Naive thymus-derived CD8-positive, alpha-beta T cell (primary cell): ENCODE measurements around the gene SOX9. TPM values are rescaled to one million over a fixed set of nuclear protein-coding genes. Genes with fewer than 3 reads are reported as not detected.
"Not testable (repeated sequence)": the region's sequence is repeated elsewhere in the genome, so short reads cannot be mapped to it uniquely, and the experiment has no call there.

ENCODE experiments used
- ATAC-seq, 2 donors: fragments of 150-1000 bp; cut with Tn5 transposase in 1 of 2; sonication (Bioruptor Pico), chemical (Tn5 transposase) in 1 of 2; 1 replicate in 1 of 2; 2 replicates in 1 of 2; pipeline ENCODE4 v1.10.0; 2021; ENCODE audit warnings: mild to moderate bottlenecking in 2 of 2, moderate library complexity in 2 of 2
- POLR2A ChIA-PET: fragments of 350-600 bp; sonication (Branson Sonifier 250); formaldehyde crosslinking; loops from one replicate; lab custom pipeline; 2021; ENCODE audit warnings: antibody characterized with exemption; lab: Charles Lee
- DNase-seq, 10 donors: peaks; one replicate each; pipeline versions ENCODE4 v3.0.0 to v3.0.0-alpha.2; 2020 to 2022
- H3K27ac Mint-ChIP-seq, 10 donors: one replicate each; pipeline ENCODE4 v1.8.0; 2020 to 2022; ENCODE audit warnings: mild to moderate bottlenecking in 10 of 10, mixed read lengths in 10 of 10, moderate library complexity in 4 of 10, inconsistent platforms in 1 of 10
- H3K27me3 Mint-ChIP-seq, 5 donors: one replicate each; pipeline ENCODE4 v1.8.0; 2021 to 2022; ENCODE audit warnings: mixed read lengths in 5 of 5
- H3K36me3 Mint-ChIP-seq, 3 donors: one replicate each; pipeline ENCODE4 v1.8.0; 2020 to 2022; ENCODE audit warnings: mixed read lengths in 3 of 3, mild to moderate bottlenecking in 2 of 3, inconsistent platforms in 1 of 3
- H3K4me1 Mint-ChIP-seq, 4 donors: one replicate each; pipeline ENCODE4 v1.8.0; 2021 to 2022; ENCODE audit warnings: mixed read lengths in 4 of 4
- H3K4me3 Mint-ChIP-seq, 10 donors: one replicate each; pipeline ENCODE4 v1.8.0; 2020 to 2022; ENCODE audit warnings: mild to moderate bottlenecking in 10 of 10, mixed read lengths in 10 of 10, moderate library complexity in 6 of 10, inconsistent platforms in 1 of 10
- H3K9me3 Mint-ChIP-seq, 9 donors: one replicate each; pipeline ENCODE4 v1.8.0; 2020 to 2022; ENCODE audit warnings: mixed read lengths in 9 of 9, mild to moderate bottlenecking in 3 of 9, inconsistent platforms in 1 of 9, moderate library complexity in 1 of 9
- polyA plus RNA-seq, 3 donors: library from polyadenylated mRNA; unstranded; fragments of 300-500 nt; fragmentation: Illumina TruSeq; gene quantifications; one replicate each; pipeline ENCODE4 v1.2.3, GENCODE V29; 2021
- total RNA-seq, 8 experiments: library from RNA in 2 of 8; stranded (reverse) in 2 of 8; gene quantifications; one replicate each; pipeline ENCODE4 v1.2.3 and lab custom pipeline; 2021 to 2026

The SOX9 gene
- total and polyA plus RNA-seq, 5 experiments from 2014 or later = not detected

GRCh38 chr17:72097144-72097543 lies 23.7 kb upstream of the SOX9 start:
- no peak for ATAC-seq
- peaks cover 0 to 14% (median 2%) of the 10 kb centered on the region in 9 donors for H3K9me3 Mint-ChIP-seq
- H3K27ac Mint-ChIP-seq = no peak overlapping the region
- no peaks in the 10 kb centered on the region for H3K4me1 Mint-ChIP-seq
- peaks cover 0 to 28% (median 2%) of the 10 kb centered on the region in 5 donors for H3K27me3 Mint-ChIP-seq
- POLR2A ChIA-PET = no interaction called here
- no peak for DNase-seq
- H3K4me3 Mint-ChIP-seq = no peak overlapping the region
- no peaks in the 10 kb centered on the region for H3K36me3 Mint-ChIP-seq

GRCh38 chr17:72099919-72100318 lies 20.9 kb upstream of the SOX9 start:
- POLR2A ChIA-PET = no interaction called here
- DNase-seq (no peak), ATAC-seq (no peak)
- Mint-ChIP-seq H3K4me3 (no peak overlapping the region), H3K4me1 (no peaks in the 10 kb centered on the region), H3K27me3 (peaks cover 0 to 35% (median 3%) of the 10 kb centered on the region in 5 donors), H3K9me3 (peaks cover 0 to 14% (median 3%) of the 10 kb centered on the region in 9 donors), H3K27ac (no peak overlapping the region), H3K36me3 (no peaks in the 10 kb centered on the region)

- peaks cover 0 to 35% (median 3%) of the 10 kb centered on the region in 5 donors for H3K27me3 Mint-ChIP-seq
Observed at GRCh38 chr17:72100470-72100869, 20.4 kb upstream of the SOX9 start.

GRCh38 chr17:72101526-72101925 lies 19.3 kb upstream of the SOX9 start:
- H3K36me3 Mint-ChIP-seq = no peaks in the 10 kb centered on the region
- ATAC-seq (no peak), DNase-seq (no peak)
- no peaks in the 10 kb centered on the region for H3K4me1 Mint-ChIP-seq
- POLR2A ChIA-PET = no interaction called here
- H3K27ac Mint-ChIP-seq = no peak overlapping the region
- peaks cover 0 to 32% (median 3%) of the 10 kb centered on the region in 5 donors for H3K27me3 Mint-ChIP-seq
- H3K9me3 Mint-ChIP-seq = peaks cover 0 to 13% (median 1%) of the 10 kb centered on the region in 9 donors
- no peak overlapping the region for H3K4me3 Mint-ChIP-seq

More at GRCh38 chr17:72100470-72100869, 20.4 kb upstream of the SOX9 start:
- Mint-ChIP-seq H3K27ac (no peak overlapping the region), H3K36me3 (no peaks in the 10 kb centered on the region), H3K9me3 (peaks cover 0 to 14% (median 2%) of the 10 kb centered on the region in 9 donors), H3K4me3 (no peak overlapping the region), H3K4me1 (no peaks in the 10 kb centered on the region)
- DNase-seq (no peak), ATAC-seq (no peak)
- POLR2A ChIA-PET = no interaction called here

GRCh38 chr17:72102366-72102765 lies 18.5 kb upstream of the SOX9 start:
- POLR2A ChIA-PET = no interaction called here
- H3K36me3 Mint-ChIP-seq = no peaks in the 10 kb centered on the region
- H3K27me3 Mint-ChIP-seq = peaks cover 0 to 39% (median 3%) of the 10 kb centered on the region in 5 donors
- H3K4me3 Mint-ChIP-seq = no peak overlapping the region
- no peaks in the 10 kb centered on the region for H3K4me1 Mint-ChIP-seq
- no peak overlapping the region for H3K27ac Mint-ChIP-seq
- H3K9me3 Mint-ChIP-seq = peaks cover 0 to 12% (median 1%) of the 10 kb centered on the region in 9 donors
- ATAC-seq (no peak), DNase-seq (no peak)

GRCh38 chr17:72104164-72104862 lies 16.5 kb upstream of the SOX9 start:
- Mint-ChIP-seq H3K4me1 (no peaks in the 10 kb centered on the region), H3K9me3 (peaks cover 0 to 7% (median 0%) of the 10 kb centered on the region in 9 donors), H3K27ac (no peak overlapping the region), H3K27me3 (peaks cover 2 to 58% (median 13%) of the 10 kb centered on the region in 5 donors), H3K4me3 (no peak overlapping the region), H3K36me3 (no peaks in the 10 kb centered on the region)
- no peak for ATAC-seq
- no peak for DNase-seq
- POLR2A ChIA-PET = no interaction called here

GRCh38 chr17:72104863-72105234 lies 16.0 kb upstream of the SOX9 start:
- peaks cover 4 to 58% (median 14%) of the 10 kb centered on the region in 5 donors for H3K27me3 Mint-ChIP-seq
- no peak overlapping the region for H3K4me3 Mint-ChIP-seq
- no peak for ATAC-seq
- no peaks in the 10 kb centered on the region for H3K36me3 Mint-ChIP-seq
- no peak for DNase-seq
- H3K4me1 Mint-ChIP-seq = peaks cover 0 to under 1% (median 0%) of the 10 kb centered on the region in 4 donors
- POLR2A ChIA-PET = no interaction called here
- H3K9me3 Mint-ChIP-seq = peaks cover 0 to 7% (median 0%) of the 10 kb centered on the region in 9 donors
- H3K27ac Mint-ChIP-seq = no peak overlapping the region

GRCh38 chr17:72107100-72107499 lies 13.7 kb upstream of the SOX9 start:
- Mint-ChIP-seq H3K4me3 (no peak overlapping the region), H3K9me3 (peaks cover 0 to 10% (median 0%) of the 10 kb centered on the region in 9 donors), H3K27ac (no peak overlapping the region), H3K36me3 (no peaks in the 10 kb centered on the region), H3K27me3 (peaks cover 9 to 75% (median 20%) of the 10 kb centered on the region in 5 donors), H3K4me1 (peaks cover 0 to 4% (median 1%) of the 10 kb centered on the region in 4 donors)
- POLR2A ChIA-PET = no interaction called here
- ATAC-seq = no peak
- DNase-seq = no peak

- H3K4me3 Mint-ChIP-seq = no peak overlapping the region
- peaks cover 2 to 6% (median 3%) of the 10 kb centered on the region in 4 donors for H3K4me1 Mint-ChIP-seq
- no peaks in the 10 kb centered on the region for H3K36me3 Mint-ChIP-seq
- peaks cover 0 to 7% (median 0%) of the 10 kb centered on the region in 9 donors for H3K9me3 Mint-ChIP-seq
- no peak for DNase-seq
- POLR2A ChIA-PET = no interaction called here
- peaks cover 19 to 93% (median 42%) of the 10 kb centered on the region in 5 donors for H3K27me3 Mint-ChIP-seq
- H3K27ac Mint-ChIP-seq = no peak overlapping the region
- no peak for ATAC-seq
Observed at GRCh38 chr17:72110231-72110941, 10.4 kb upstream of the SOX9 start.

GRCh38 chr17:72110942-72111318 lies 9.9 kb upstream of the SOX9 start:
- Mint-ChIP-seq H3K36me3 (no peaks in the 10 kb centered on the region), H3K4me3 (no peak overlapping the region), H3K27me3 (peaks cover 20 to 97% (median 47%) of the 10 kb centered on the region in 5 donors), H3K4me1 (peaks cover 2 to 9% (median 5%) of the 10 kb centered on the region in 4 donors), H3K27ac (no peak overlapping the region), H3K9me3 (peaks cover 0 to 7% (median 0%) of the 10 kb centered on the region in 9 donors)
- DNase-seq (no peak), ATAC-seq (no peak)
- POLR2A ChIA-PET = no interaction called here

GRCh38 chr17:72111336-72111923 lies 9.4 kb upstream of the SOX9 start:
- Mint-ChIP-seq H3K9me3 (peaks cover 0 to 5% (median 0%) of the 10 kb centered on the region in 9 donors), H3K4me3 (no peak overlapping the region), H3K4me1 (peaks cover 2 to 14% (median 8%) of the 10 kb centered on the region in 4 donors), H3K27me3 (peaks cover 21 to 97% (median 52%) of the 10 kb centered on the region in 5 donors), H3K27ac (no peak overlapping the region), H3K36me3 (no peaks in the 10 kb centered on the region)
- ATAC-seq (no peak), DNase-seq (no peak)
- POLR2A ChIA-PET = no interaction called here

GRCh38 chr17:72111926-72112325 lies 8.9 kb upstream of the SOX9 start:
- H3K9me3 Mint-ChIP-seq, ATAC-seq, H3K36me3 Mint-ChIP-seq, POLR2A ChIA-PET, H3K27ac Mint-ChIP-seq, H3K4me3 Mint-ChIP-seq, DNase-seq: not testable (repeated sequence)
- Mint-ChIP-seq H3K27me3 (peaks cover 24 to 97% (median 57%) of the 10 kb centered on the region in 5 donors), H3K4me1 (peaks cover 2 to 17% (median 10%) of the 10 kb centered on the region in 4 donors)

- no peaks in the 10 kb centered on the region for H3K36me3 Mint-ChIP-seq
- no peak for ATAC-seq
- H3K27me3 Mint-ChIP-seq = peaks cover 30 to 99% (median 58%) of the 10 kb centered on the region in 5 donors
- H3K9me3 Mint-ChIP-seq = peaks cover 0 to 4% (median 0%) of the 10 kb centered on the region in 9 donors
- H3K4me1 Mint-ChIP-seq = peaks cover 5 to 25% (median 15%) of the 10 kb centered on the region in 4 donors
- POLR2A ChIA-PET = no interaction called here
- no peak overlapping the region for H3K27ac Mint-ChIP-seq
- no peak overlapping the region for H3K4me3 Mint-ChIP-seq
- no peak for DNase-seq
Observed at GRCh38 chr17:72113751-72114150, 7.1 kb upstream of the SOX9 start.
